Breast epithelium (tissue), 4 donors: ENCODE data around the gene SHFL. TPM values are rescaled to one million over a fixed set of nuclear protein-coding genes. Genes with fewer than 3 reads are reported as not detected.

Experiments
- DNase-seq, 2 donors: peaks; one replicate each; pipeline ENCODE4 v3.0.0-alpha.2; 2019; ENCODE audit warnings: low spot score in 2 of 2
- H3K27ac ChIP-seq, 2 donors: fragments of 200-600 bp; sonication (generic) in 1 of 2; one replicate each; pipeline ENCODE4 v1.5.1; 2016 to 2019; ENCODE audit warnings: mild to moderate bottlenecking in 1 of 2
- H3K27me3 ChIP-seq, 2 donors: fragments of 200-600 bp; sonication (generic) in 1 of 2; one replicate each; pipeline versions ENCODE4 v1.5.1 to v1.6.0; 2017 to 2019; ENCODE audit warnings: control low read depth in 1 of 2, mild to moderate bottlenecking in 1 of 2
- H3K36me3 ChIP-seq: fragments of 200-600 bp; one replicate; pipeline ENCODE4 v1.5.1; 2019
- H3K4me1 ChIP-seq, 2 donors: fragments of 200-600 bp; sonication (generic); one replicate each; pipeline ENCODE4 v1.5.1; 2016 to 2019; ENCODE audit warnings: control low read depth in 1 of 2
- H3K4me3 ChIP-seq, 3 donors: fragments of 200-600 bp; sonication (generic); 1 replicate in 2 of 3; 2 replicates in 1 of 3; pipeline ENCODE4 v1.5.1; 2016 to 2019; ENCODE audit warnings: mild to moderate bottlenecking in 3 of 3, moderate library complexity in 2 of 3
- H3K9me3 ChIP-seq, 2 donors: fragments of 200-600 bp; sonication (generic) in 1 of 2; one replicate each; pipeline ENCODE4 v1.5.1; 2016 to 2019; ENCODE audit warnings: control low read depth in 1 of 2
- CTCF ChIP-seq, 3 donors: fragments of 450-650 bp; IDR thresholded peaks; one replicate each; pipeline ENCODE4 v1.5.1; 2016 to 2017; ENCODE audit warnings: antibody characterized with exemption in 3 of 3, mild to moderate bottlenecking in 3 of 3, moderate library complexity in 3 of 3
- POLR2A ChIP-seq: fragments of 450-650 bp; IDR thresholded peaks from one replicate; pipeline ENCODE4 v1.6.1; 2016; ENCODE audit warnings: antibody characterized with exemption, mild to moderate bottlenecking, moderate library complexity
- POLR2AphosphoS5 ChIP-seq, 3 donors: sonication (generic); formaldehyde crosslinking; IDR thresholded peaks; one replicate each; pipeline ENCODE4 v1.6.1; 2017; ENCODE audit warnings: antibody characterized with exemption in 3 of 3
- intact Hi-C: fragments of 100-400 bp; cut with DNase I; formaldehyde crosslinking; loops from one replicate; pipeline ENCODE4 v1.15.1; 2023; ENCODE audit warnings: low total_unique reads
- total RNA-seq, 3 donors: library from RNA; depleted of rRNA; stranded (reverse); fragments of >200 nt; gene quantifications; one replicate each; pipeline ENCODE4 v1.1.0, GENCODE V29; 2016

Gene SHFL
- total RNA-seq, 3 donors from 2014 or later = 26.4 to 47.6 (median 34.1) TPM

DNA sequence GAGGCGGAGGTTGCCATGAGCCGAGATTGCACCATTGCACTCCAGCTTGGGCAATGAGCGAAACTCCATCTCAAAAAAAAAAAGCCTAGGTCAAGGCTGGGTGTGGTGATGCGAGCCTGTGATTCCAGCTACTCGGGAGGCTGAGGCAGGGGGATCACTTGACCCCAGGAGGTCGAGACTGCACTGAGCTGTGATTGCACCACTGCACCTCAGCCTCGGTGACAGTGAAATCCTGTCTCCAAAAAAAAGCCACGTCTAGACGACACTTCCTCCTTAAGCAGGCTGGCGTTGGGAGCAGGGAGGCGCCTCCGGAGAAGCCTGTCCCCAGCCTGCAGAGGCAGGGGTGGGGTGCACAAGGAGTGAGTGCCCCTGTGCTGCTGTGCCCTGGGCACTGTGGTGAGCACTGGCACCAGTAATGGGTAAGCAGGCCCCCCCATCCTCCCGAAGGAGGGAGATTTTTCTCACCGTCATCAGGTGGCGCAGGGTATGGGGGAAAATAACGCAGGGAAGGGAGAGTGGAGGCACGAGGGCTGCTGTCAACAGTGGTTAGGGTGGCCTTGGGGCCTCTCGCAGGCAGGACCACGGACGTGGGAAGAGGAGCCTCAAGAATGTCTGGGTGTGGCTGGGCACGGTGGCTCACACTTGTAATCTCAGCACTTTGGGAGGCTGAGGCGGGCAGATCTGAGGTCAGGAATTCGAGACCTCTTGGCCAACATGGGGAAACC lies 26.1 kb downstream of the SHFL start:
- H3K4me1 ChIP-seq = peaks cover 0 to 2% of the 10 kb centered on the region in 2 donors
- H3K27me3 ChIP-seq = no peaks in the 10 kb centered on the region
- no peaks in the 10 kb centered on the region for H3K9me3 ChIP-seq
- intact Hi-C loops = loop anchor here (10.0 kb wide), 1 partner anchor 123 kb away; the partner anchor contains the start of gene S1PR2
- no peaks in the 10 kb centered on the region for H3K36me3 ChIP-seq
- H3K27ac ChIP-seq = no peak overlapping the region
- no peak for DNase-seq
- H3K4me3 ChIP-seq = no peak overlapping the region
- TF ChIP-seq POLR2A = no peak
- no peak for TF ChIP-seq POLR2AphosphoS5 (IDR thresholded peaks at IDR 0.05)
- TF ChIP-seq CTCF (IDR thresholded peaks at IDR 0.05) = no peak

GRCh38 chr19:10112895-10113591 lies 26.9 kb downstream of the SHFL start:
- H3K27me3 ChIP-seq = no peaks in the 10 kb centered on the region
- no peaks in the 10 kb centered on the region for H3K9me3 ChIP-seq
- TF ChIP-seq POLR2A (no peak), POLR2AphosphoS5 (IDR thresholded peaks at IDR 0.05) (no peak), CTCF (IDR thresholded peaks at IDR 0.05) (peak in 2 of 3 donors; percentile 34 to 51)
- no peak for DNase-seq
- H3K4me1 ChIP-seq = no peaks in the 10 kb centered on the region
- H3K27ac ChIP-seq = peak overlapping the region in 1 of 2 donors; percentile 32
- intact Hi-C loops = loop anchor here (10.0 kb wide), 1 partner anchor 122 kb away; the partner anchor contains the start of gene S1PR2
- H3K4me3 ChIP-seq = no peak overlapping the region
- no peaks in the 10 kb centered on the region for H3K36me3 ChIP-seq

DNA sequence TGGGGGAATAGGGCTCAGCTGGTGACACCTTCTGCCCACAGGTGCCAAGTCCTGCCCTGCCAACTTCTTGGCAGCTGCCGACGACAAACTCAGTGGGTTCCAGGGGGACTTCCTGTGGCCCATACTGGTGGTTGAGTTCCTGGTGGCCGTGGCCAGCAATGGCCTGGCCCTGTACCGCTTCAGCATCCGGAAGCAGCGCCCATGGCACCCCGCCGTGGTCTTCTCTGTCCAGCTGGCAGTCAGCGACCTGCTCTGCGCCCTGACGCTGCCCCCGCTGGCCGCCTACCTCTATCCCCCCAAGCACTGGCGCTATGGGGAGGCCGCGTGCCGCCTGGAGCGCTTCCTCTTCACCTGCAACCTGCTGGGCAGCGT lies 27.5 kb downstream of the SHFL start:
- no peaks in the 10 kb centered on the region for H3K27me3 ChIP-seq
- H3K9me3 ChIP-seq = no peaks in the 10 kb centered on the region
- H3K4me1 ChIP-seq = peaks cover 0 to 1% of the 10 kb centered on the region in 2 donors
- peak overlapping the region in 1 of 2 donors; percentile 32 for H3K27ac ChIP-seq
- TF ChIP-seq CTCF (IDR thresholded peaks at IDR 0.05) = no peak
- TF ChIP-seq POLR2AphosphoS5 (IDR thresholded peaks at IDR 0.05) = no peak
- no peak for TF ChIP-seq POLR2A
- H3K4me3 ChIP-seq = no peak overlapping the region
- no peak for DNase-seq
- H3K36me3 ChIP-seq = no peaks in the 10 kb centered on the region
- intact Hi-C loops = loop anchor here (10.0 kb wide), 1 partner anchor 121 kb away; the partner anchor contains the start of gene S1PR2

DNA sequence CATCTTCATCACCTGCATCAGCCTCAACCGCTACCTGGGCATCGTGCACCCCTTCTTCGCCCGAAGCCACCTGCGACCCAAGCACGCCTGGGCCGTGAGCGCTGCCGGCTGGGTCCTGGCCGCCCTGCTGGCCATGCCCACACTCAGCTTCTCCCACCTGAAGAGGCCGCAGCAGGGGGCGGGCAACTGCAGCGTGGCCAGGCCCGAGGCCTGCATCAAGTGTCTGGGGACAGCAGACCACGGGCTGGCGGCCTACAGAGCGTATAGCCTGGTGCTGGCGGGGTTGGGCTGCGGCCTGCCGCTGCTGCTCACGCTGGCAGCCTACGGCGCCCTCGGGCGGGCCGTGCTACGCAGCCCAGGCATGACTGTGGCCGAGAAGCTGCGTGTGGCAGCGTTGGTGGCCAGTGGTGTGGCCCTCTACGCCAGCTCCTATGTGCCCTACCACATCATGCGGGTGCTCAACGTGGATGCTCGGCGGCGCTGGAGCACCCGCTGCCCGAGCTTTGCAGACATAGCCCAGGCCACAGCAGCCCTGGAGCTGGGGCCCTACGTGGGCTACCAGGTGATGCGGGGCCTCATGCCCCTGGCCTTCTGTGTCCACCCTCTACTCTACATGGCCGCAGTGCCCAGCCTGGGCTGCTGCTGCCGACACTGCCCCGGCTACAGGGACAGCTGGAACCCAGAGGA lies 28.0 kb downstream of the SHFL start:
- DNase-seq = no peak
- Histone ChIP-seq H3K27me3 (no peaks in the 10 kb centered on the region), H3K36me3 (no peaks in the 10 kb centered on the region), H3K4me1 (peaks cover 4 to 6% of the 10 kb centered on the region in 2 donors), H3K27ac (no peak overlapping the region), H3K9me3 (no peaks in the 10 kb centered on the region), H3K4me3 (no peak overlapping the region)
- no peak for TF ChIP-seq POLR2A
- TF ChIP-seq CTCF (IDR thresholded peaks at IDR 0.05) = no peak
- TF ChIP-seq POLR2AphosphoS5 (IDR thresholded peaks at IDR 0.05) = no peak
- intact Hi-C loops = loop anchor here (10.0 kb wide), 1 partner anchor 121 kb away; the partner anchor contains the start of gene S1PR2
